C4-2B (cell line): ENCODE data around the gene ESPN.

Source experiments
- H3K27ac ChIP-seq: fragments of 450-650 bp; 2 replicates; pipeline ENCODE4 v1.5.1; 2017
- CTCF ChIP-seq: fragments of 450-650 bp; conservative IDR thresholded peaks from 2 replicates; pipeline ENCODE4 v1.5.1; 2017; ENCODE audit warnings: mild to moderate bottlenecking
- ZFX ChIP-seq: fragments of 450-650 bp; IDR thresholded peaks from 2 replicates; pipeline ENCODE4 v1.6.1; 2017

ESPN gene

GRCh38 chr1:6500544-6501278 lies 76.1 kb downstream of the ESPN start:
- TF ChIP-seq CTCF (no peak), ZFX (no peak)
- no peak overlapping the region for H3K27ac ChIP-seq

- H3K27ac ChIP-seq = no peak overlapping the region
- TF ChIP-seq CTCF (no peak), ZFX (no peak)
Measured at GRCh38 chr1:6501279-6501813, 76.8 kb downstream of the ESPN start.

GRCh38 chr1:6502000-6502891 lies 77.7 kb downstream of the ESPN start:
- no peak overlapping the region for H3K27ac ChIP-seq

GRCh38 chr1:6503884-6504602 lies 79.5 kb downstream of the ESPN start:
- H3K27ac ChIP-seq = no peak overlapping the region
- TF ChIP-seq ZFX (no peak), CTCF (no peak)

More at GRCh38 chr1:6502000-6502891, 77.7 kb downstream of the ESPN start:
- TF ChIP-seq ZFX (no peak), CTCF (no peak)

- H3K27ac ChIP-seq = no peak overlapping the region
- TF ChIP-seq ZFX (no peak), CTCF (no peak)
Measured at GRCh38 chr1:6504887-6505286, 80.3 kb downstream of the ESPN start.

- TF ChIP-seq CTCF (no peak), ZFX (no peak)
- no peak overlapping the region for H3K27ac ChIP-seq
Measured at GRCh38 chr1:6505367-6506209, 81.0 kb downstream of the ESPN start.
